Fibroblast of villous mesenchyme (primary cell): ENCODE results near the gene FEM1C. TPM values are rescaled to one million over a fixed set of nuclear protein-coding genes. Genes with fewer than 3 reads are reported as not detected.

Experiments
- DNase-seq: peaks from one replicate; pipeline ENCODE4 v3.0.0-alpha.2; 2010; ENCODE audit warnings: low read depth
- H3K4me3 ChIP-seq: 2 replicates; pipeline ENCODE4 v1.5.1; 2011; ENCODE audit warnings: low read depth, mild to moderate bottlenecking, low read length
- CTCF ChIP-seq: IDR thresholded peaks from 2 replicates; pipeline ENCODE4 v1.5.1; 2012; ENCODE audit warnings: low read depth, mild to moderate bottlenecking, low read length; ENCODE audit not compliant: insufficient read depth
- total RNA-seq: library from RNA; depleted of rRNA; stranded (reverse); fragments of >200 nt; gene quantifications from 2 replicates; pipeline ENCODE4 v1.2.3, GENCODE V29; 2012

FEM1C gene
- 11.3 and 17.3 TPM in 2 replicates for total RNA-seq

- no peak for TF ChIP-seq CTCF
- DNase-seq = peak; percentile 98
- H3K4me3 ChIP-seq = peak within 1 kb of the TSS; percentile 83
Observed at GRCh38 chr5:115544436-115545350, at the start of gene FEM1C. Gene FEM1C (minus strand): TSS chr5:115544775. CDS start chr5:115543493, 1,282 bp downstream.

- DNase-seq = peak; percentile 64
- no peak for TF ChIP-seq CTCF
- H3K4me3 ChIP-seq = no peak overlapping the region
Observed at GRCh38 chr5:115589043-115589442, 44.5 kb upstream of the FEM1C start.

GRCh38 chr5:115588640-115589039, 44.1 kb upstream of the FEM1C start:
- no peak overlapping the region for H3K4me3 ChIP-seq
- TF ChIP-seq CTCF = no peak
- DNase-seq = no peak

- peak; percentile 52 for TF ChIP-seq CTCF
- DNase-seq = peak; percentile 44
- no peak overlapping the region for H3K4me3 ChIP-seq
Observed at GRCh38 chr5:115586525-115587146, 42.1 kb upstream of the FEM1C start.

- H3K4me3 ChIP-seq = no peak overlapping the region
- no peak for TF ChIP-seq CTCF
- DNase-seq = no peak
Observed at GRCh38 chr5:115585265-115585664, 40.7 kb upstream of the FEM1C start.

GRCh38 chr5:115584501-115584900, 39.9 kb upstream of the FEM1C start:
- DNase-seq = no peak
- no peak for TF ChIP-seq CTCF
- H3K4me3 ChIP-seq = no peak overlapping the region
